ENCODE measurements around the gene ZFAND3. TPM values are rescaled to one million over a fixed set of nuclear protein-coding genes. Genes with fewer than 3 reads are reported as not detected.

Gene ZFAND3
- total RNA-seq, 1 experiment from 2014 or later: 47.2 TPM

DNA sequence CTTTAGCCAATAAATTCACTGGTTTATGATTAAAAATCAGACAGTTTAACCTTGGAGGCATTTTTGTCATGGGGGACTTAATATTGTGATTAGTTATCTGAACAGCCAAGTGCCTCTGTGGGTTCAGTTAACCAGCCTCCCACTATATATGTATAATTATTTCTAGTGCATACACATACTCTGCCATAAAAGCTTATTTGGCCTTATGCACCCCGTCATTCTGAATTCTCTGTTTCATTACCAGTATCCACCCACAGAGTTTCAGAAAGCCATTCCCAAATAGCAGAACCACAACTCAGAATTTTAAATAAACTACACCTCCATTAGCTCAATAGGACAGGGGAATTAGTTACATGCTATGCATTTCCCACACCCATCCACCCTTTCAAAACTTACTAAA is 279.7 kb downstream of the ZFAND3 start:
- Histone ChIP-seq H3K79me2 (ENCODE audit: insufficient read depth, low read length) (no peaks in the 10 kb centered on the region), H3K9me2 (ENCODE audit: insufficient read depth) (no peaks in the 10 kb centered on the region), H3K36me3 (ENCODE audit: control insufficient read depth in 1 of 2, insufficient read depth in 2 of 2, low read length in 2 of 2) (no peaks in the 10 kb centered on the region), H3K9me3 (ENCODE audit: control insufficient read depth in 1 of 2, insufficient read depth in 1 of 2, low read depth in 1 of 2, low read length in 2 of 2) (no peaks in the 10 kb centered on the region), H3K4me1 (ENCODE audit: control insufficient read depth in 1 of 2, insufficient read depth in 2 of 2, low read length in 2 of 2) (peaks cover 0 to 10% of the 10 kb centered on the region in 2 experiments; a peak in 1 of 4 replicates), H3K27ac (ENCODE audit: low read depth, low read length) (no peak overlapping the region), H3K27me3 (ENCODE audit: insufficient read depth, low read length) (no peaks in the 10 kb centered on the region), H3K9ac (ENCODE audit: low read length) (no peak overlapping the region), H3K4me2 (ENCODE audit: low read length) (no peak overlapping the region), H3K4me3 (replicated peaks in 1 of 2; ENCODE audit: low read depth in 1 of 2, low read length in 2 of 2) (no peak overlapping the region), H2AFZ (ENCODE audit: low read depth, low read length, poor library complexity, severe bottlenecking) (no peak overlapping the region), H4K20me1 (ENCODE audit: insufficient read depth) (no peaks in the 10 kb centered on the region)
- ChIA-PET RAD21 (ENCODE audit: low non-redundant PET in 1 of 2, low total read pairs in 2 of 2, uncharacterized antibody in 2 of 2, unreplicated experiment in 2 of 2) (no interaction called here), POLR2A (no interaction called here), CTCF (no interaction called here)
- intact Hi-C loops (cut with micrococcal nuclease): no loop called here
- no TSS peak for BruUV-seq (replicated peaks)
- TF ChIP-seq EZH2phosphoT487 (IDR thresholded peaks at IDR 0.05; ENCODE audit: borderline replicate concordance) (no peak), ELF1 (IDR thresholded peaks at IDR 0.05; ENCODE audit: borderline replicate concordance, low read depth) (no peak), POLR2AphosphoS5 (IDR thresholded peaks at IDR 0.05; ENCODE audit: low read depth, low read length) (no peak), TCF7L2 (IDR thresholded peaks at IDR 0.05; ENCODE audit: borderline replicate concordance, extremely low read depth, insufficient read depth, insufficient read length) (no peak), CBX3 (IDR thresholded peaks at IDR 0.05; ENCODE audit: low read depth) (no peak), POLR2A (IDR thresholded peaks at IDR 0.05; ENCODE audit: borderline replicate concordance, extremely low read depth, insufficient read depth, insufficient read length) (no peak), ZFX (IDR thresholded peaks at IDR 0.05) (no peak), RAD21 (IDR thresholded peaks at IDR 0.05; ENCODE audit: low read depth) (no peak)
- TF ChIP-seq, protein P1, sequence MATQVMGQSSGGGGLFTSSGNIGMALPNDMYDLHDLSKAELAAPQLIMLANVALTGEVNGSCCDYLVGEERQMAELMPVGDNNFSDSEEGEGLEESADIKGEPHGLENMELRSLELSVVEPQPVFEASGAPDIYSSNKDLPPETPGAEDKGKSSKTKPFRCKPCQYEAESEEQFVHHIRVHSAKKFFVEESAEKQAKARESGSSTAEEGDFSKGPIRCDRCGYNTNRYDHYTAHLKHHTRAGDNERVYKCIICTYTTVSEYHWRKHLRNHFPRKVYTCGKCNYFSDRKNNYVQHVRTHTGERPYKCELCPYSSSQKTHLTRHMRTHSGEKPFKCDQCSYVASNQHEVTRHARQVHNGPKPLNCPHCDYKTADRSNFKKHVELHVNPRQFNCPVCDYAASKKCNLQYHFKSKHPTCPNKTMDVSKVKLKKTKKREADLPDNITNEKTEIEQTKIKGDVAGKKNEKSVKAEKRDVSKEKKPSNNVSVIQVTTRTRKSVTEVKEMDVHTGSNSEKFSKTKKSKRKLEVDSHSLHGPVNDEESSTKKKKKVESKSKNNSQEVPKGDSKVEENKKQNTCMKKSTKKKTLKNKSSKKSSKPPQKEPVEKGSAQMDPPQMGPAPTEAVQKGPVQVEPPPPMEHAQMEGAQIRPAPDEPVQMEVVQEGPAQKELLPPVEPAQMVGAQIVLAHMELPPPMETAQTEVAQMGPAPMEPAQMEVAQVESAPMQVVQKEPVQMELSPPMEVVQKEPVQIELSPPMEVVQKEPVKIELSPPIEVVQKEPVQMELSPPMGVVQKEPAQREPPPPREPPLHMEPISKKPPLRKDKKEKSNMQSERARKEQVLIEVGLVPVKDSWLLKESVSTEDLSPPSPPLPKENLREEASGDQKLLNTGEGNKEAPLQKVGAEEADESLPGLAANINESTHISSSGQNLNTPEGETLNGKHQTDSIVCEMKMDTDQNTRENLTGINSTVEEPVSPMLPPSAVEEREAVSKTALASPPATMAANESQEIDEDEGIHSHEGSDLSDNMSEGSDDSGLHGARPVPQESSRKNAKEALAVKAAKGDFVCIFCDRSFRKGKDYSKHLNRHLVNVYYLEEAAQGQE (IDR thresholded peaks at IDR 0.05; ENCODE audit: low read depth): no peak
- TF ChIP-seq, protein P2, sequence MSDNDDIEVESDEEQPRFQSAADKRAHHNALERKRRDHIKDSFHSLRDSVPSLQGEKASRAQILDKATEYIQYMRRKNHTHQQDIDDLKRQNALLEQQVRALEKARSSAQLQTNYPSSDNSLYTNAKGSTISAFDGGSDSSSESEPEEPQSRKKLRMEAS (IDR thresholded peaks at IDR 0.05): no peak
- DNase-seq (ENCODE audit: low read depth, low spot score) (no peak), ATAC-seq (no peak)
